ENCODE results near the gene BCL11B. TPM values are rescaled to one million over a fixed set of nuclear protein-coding genes. Genes with fewer than 3 reads are reported as not detected.

Gene BCL11B
- total and polyA plus RNA-seq, 10 of the 15 experiments (the other 5 are each of a cell fraction or from before 2014, with no cell fraction given): 0.38 to 5.5 (median 1.3) TPM

- no peak for FAIRE-seq
- no peaks in the 10 kb centered on the region for H4K20me1 ChIP-seq (ENCODE audit: control insufficient read depth, insufficient read depth)
- intact Hi-C loops (cut with micrococcal nuclease; ENCODE audit: unreplicated experiment) (no loop called here), in situ Hi-C loops (cut with MboI) (no loop called here)
- ATAC-seq: no peak
- 61% methylated on average over 4 of the region's 4 CpGs for WGBS (ENCODE audit: insufficient coverage, insufficient replicate concordance, low lambda C conversion rate, missing lambda C conversion rate)
- H3K27me3 ChIP-seq (replicated peaks in 1 of 2; ENCODE audit: control insufficient read depth in 2 of 2, insufficient read depth in 2 of 2, low read length in 1 of 2): no peaks in the 10 kb centered on the region
- no peaks in the 10 kb centered on the region for H3K4me1 ChIP-seq (ENCODE audit: control insufficient read depth, insufficient read depth, low read length)
- no peak for DNase-seq (ENCODE audit: low read depth, low spot score)
- H3K4me3 ChIP-seq: no peak overlapping the region
- ChIA-PET RAD21 (ENCODE audit: unreplicated experiment) (interaction anchor here (0.6 kb wide), 1 partner anchor 610 kb away, joined by 3 read pairs; no protein-coding TSS in a partner anchor), SMC1A (ENCODE audit: uncharacterized antibody, unreplicated experiment) (no interaction called here), CTCF (no interaction called here), POLR2A (no interaction called here)
- H3K9ac ChIP-seq (ENCODE audit: control insufficient read depth, insufficient read depth, low read length): no peak overlapping the region
- no peak overlapping the region for H3K4me2 ChIP-seq (ENCODE audit: control insufficient read depth, insufficient read depth)
- H2AFZ ChIP-seq (ENCODE audit: control insufficient read depth, low read depth, low read length): no peak overlapping the region
- no peaks in the 10 kb centered on the region for H3K36me3 ChIP-seq (ENCODE audit: control insufficient read depth in 2 of 2, insufficient read depth in 2 of 2, low read length in 1 of 2)
- no peak for TF ChIP-seq CTCF (IDR thresholded peaks at IDR 0.05 in 2 of 3, conservative IDR thresholded peaks at IDR 0.05 in 1 of 3; ENCODE audit: control insufficient read depth in 2 of 3, extremely low read depth in 1 of 3, insufficient read depth in 1 of 3, low read depth in 3 of 3, low read length in 3 of 3)
- no peak for TF ChIP-seq ZNF687 (IDR thresholded peaks at IDR 0.05)
- no peaks in the 10 kb centered on the region for H3K9me3 ChIP-seq (replicated peaks; ENCODE audit: control insufficient read depth, insufficient read depth, low read length)
- BruUV-seq (replicated peaks): no TSS peak
- H3K27ac ChIP-seq (ENCODE audit: control insufficient read depth, insufficient read depth): no peak overlapping the region
- no peaks in the 10 kb centered on the region for H3K79me2 ChIP-seq (ENCODE audit: control insufficient read depth, insufficient read depth, low read length)
Measured at GRCh38 chr14:99166506-99166905, 105.5 kb downstream of the BCL11B start.
